Prostate gland (tissue), 2 donors: ENCODE results near the gene FAM161B. TPM values are rescaled to one million over a fixed set of nuclear protein-coding genes. Genes with fewer than 3 reads are reported as not detected.
"Not testable (repeated sequence)": the region's sequence is repeated elsewhere in the genome, so short reads cannot be mapped to it uniquely, and the experiment has no call there.

Experiments
- DNase-seq: peaks from one replicate; pipeline ENCODE4 v3.0.0-alpha.2; 2019; ENCODE audit warnings: low spot score
- H3K27ac ChIP-seq, 2 donors: fragments of 200-600 bp; sonication (generic); 2 replicates each; pipeline ENCODE4 v1.5.1; 2017 to 2019
- H3K27me3 ChIP-seq: fragments of 200-600 bp; sonication (generic); replicated peaks from 2 replicates; pipeline ENCODE4 v1.5.1; 2019; ENCODE audit not compliant: insufficient read depth
- H3K36me3 ChIP-seq, 2 donors: fragments of 200-600 bp; sonication (generic); 1 replicate in 1 of 2; 2 replicates in 1 of 2; pipeline versions ENCODE4 v1.5.1 to v1.8.1; 2017 to 2019
- H3K4me1 ChIP-seq: fragments of 200-600 bp; sonication (generic); replicated peaks from 2 replicates; pipeline ENCODE4 v1.5.1; 2019
- H3K4me3 ChIP-seq, 2 donors: fragments of 200-600 bp; sonication (generic); 2 replicates each; pipeline ENCODE4 v1.5.1; 2017 to 2019
- H3K9me3 ChIP-seq: fragments of 200-600 bp; sonication (generic); 2 replicates; pipeline ENCODE4 v1.5.1; 2017
- POLR2A ChIP-seq: fragments of 450-650 bp; IDR thresholded peaks from one replicate; pipeline ENCODE4 v1.6.1; 2016; ENCODE audit warnings: antibody characterized with exemption, mild to moderate bottlenecking
- POLR2AphosphoS5 ChIP-seq: sonication (generic); formaldehyde crosslinking; IDR thresholded peaks from one replicate; pipeline ENCODE4 v1.6.1; 2017; ENCODE audit warnings: antibody characterized with exemption
- WGBS: methylation state at CpG from one replicate; pipeline ENCODE4 v1.1.5; 2018; 5-methylcytosine and 5-hydroxymethylcytosine counted together
- intact Hi-C: fragments of 100-400 bp; cut with DNase I; formaldehyde crosslinking; loops from one replicate; pipeline ENCODE4 v1.14.2; 2022
- total RNA-seq, 2 donors: library from RNA; depleted of rRNA; stranded (reverse); fragments of >200 nt; gene quantifications; one replicate each; pipeline ENCODE4 v1.1.0, GENCODE V29; 2016
- TF ChIP-seq, protein P1 (sequence below), 4 experiments: fragments of 200-600 bp in 2 of 4; fragments of 450-650 bp in 2 of 4; sonication (generic) in 2 of 4; IDR thresholded peaks; 1 replicate in 3 of 4; 2 replicates in 1 of 4; pipeline ENCODE4 v1.5.1; 2016 to 2019; ENCODE audit warnings: antibody characterized with exemption in 4 of 4, mild to moderate bottlenecking in 2 of 4, moderate library complexity in 2 of 4

FAM161B gene
- total RNA-seq, 2 donors from 2014 or later: 9.3 to 13.8 TPM

DNA sequence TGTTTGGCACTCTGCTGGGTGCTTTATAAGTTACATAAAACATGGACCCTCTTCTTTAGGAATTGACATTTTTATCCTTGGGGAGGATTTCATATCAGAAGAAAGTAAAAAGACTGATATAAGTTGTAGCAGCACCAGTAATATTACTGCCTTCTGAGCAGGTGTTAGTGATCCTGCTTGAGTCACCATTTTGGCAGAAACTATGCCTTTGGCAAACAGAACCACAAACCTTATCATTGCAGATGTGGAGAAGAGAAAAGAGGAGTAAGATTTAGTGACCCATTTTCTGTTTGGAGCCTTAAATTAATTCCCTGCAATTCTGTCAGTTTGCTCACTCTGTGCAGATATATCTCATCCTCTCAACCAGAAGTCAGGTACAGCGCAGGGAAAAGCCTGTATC is 40.2 kb downstream of the FAM161B start:
- TF ChIP-seq, protein P1, sequence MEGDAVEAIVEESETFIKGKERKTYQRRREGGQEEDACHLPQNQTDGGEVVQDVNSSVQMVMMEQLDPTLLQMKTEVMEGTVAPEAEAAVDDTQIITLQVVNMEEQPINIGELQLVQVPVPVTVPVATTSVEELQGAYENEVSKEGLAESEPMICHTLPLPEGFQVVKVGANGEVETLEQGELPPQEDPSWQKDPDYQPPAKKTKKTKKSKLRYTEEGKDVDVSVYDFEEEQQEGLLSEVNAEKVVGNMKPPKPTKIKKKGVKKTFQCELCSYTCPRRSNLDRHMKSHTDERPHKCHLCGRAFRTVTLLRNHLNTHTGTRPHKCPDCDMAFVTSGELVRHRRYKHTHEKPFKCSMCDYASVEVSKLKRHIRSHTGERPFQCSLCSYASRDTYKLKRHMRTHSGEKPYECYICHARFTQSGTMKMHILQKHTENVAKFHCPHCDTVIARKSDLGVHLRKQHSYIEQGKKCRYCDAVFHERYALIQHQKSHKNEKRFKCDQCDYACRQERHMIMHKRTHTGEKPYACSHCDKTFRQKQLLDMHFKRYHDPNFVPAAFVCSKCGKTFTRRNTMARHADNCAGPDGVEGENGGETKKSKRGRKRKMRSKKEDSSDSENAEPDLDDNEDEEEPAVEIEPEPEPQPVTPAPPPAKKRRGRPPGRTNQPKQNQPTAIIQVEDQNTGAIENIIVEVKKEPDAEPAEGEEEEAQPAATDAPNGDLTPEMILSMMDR (IDR thresholded peaks at IDR 0.05): no peak
- TF ChIP-seq POLR2AphosphoS5 (no peak), POLR2A (no peak)
- 91% methylated on average over 1 of the region's 1 CpG for WGBS
- intact Hi-C loops: no loop called here
- no peak overlapping the region for H3K4me3 ChIP-seq
- H3K4me1 ChIP-seq: no peaks in the 10 kb centered on the region
- no peak for DNase-seq
- H3K27ac ChIP-seq: no peak overlapping the region
- H3K27me3 ChIP-seq: no peaks in the 10 kb centered on the region
- H3K36me3 ChIP-seq: peaks cover 0 to 9% of the 10 kb centered on the region in 2 donors
- H3K9me3 ChIP-seq: no peaks in the 10 kb centered on the region

DNA sequence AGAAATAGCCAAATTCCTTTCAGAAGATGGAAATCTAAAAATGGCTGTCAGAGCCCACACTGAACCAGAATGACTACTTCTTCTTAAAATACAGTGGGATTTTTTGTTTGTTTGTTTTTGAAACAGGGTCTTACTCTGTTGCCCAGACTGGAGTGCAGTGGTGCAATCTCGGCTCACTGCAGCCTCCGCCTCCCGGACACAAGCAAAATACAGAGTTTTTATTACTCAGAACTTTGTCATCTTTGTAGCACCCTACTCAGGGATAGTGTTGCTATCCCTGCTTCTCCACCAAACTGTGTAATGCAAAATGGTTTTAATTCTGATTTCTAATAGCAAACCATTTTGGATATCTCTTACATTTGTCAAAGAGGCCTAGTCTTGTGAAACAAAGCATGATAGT is 46.9 kb downstream of the FAM161B start:
- Histone ChIP-seq H3K27ac (no peak overlapping the region), H3K27me3 (no peaks in the 10 kb centered on the region), H3K4me3 (no peak overlapping the region), H3K36me3 (peaks cover 0 to 10% of the 10 kb centered on the region in 2 donors), H3K4me1 (no peaks in the 10 kb centered on the region), H3K9me3 (no peaks in the 10 kb centered on the region)
- no peak for DNase-seq
- intact Hi-C loops: no loop called here
- WGBS: 96% methylated on average over 3 of the region's 3 CpGs
- TF ChIP-seq, protein P1 (IDR thresholded peaks at IDR 0.05): no peak
- TF ChIP-seq POLR2AphosphoS5 (no peak), POLR2A (no peak)

DNA sequence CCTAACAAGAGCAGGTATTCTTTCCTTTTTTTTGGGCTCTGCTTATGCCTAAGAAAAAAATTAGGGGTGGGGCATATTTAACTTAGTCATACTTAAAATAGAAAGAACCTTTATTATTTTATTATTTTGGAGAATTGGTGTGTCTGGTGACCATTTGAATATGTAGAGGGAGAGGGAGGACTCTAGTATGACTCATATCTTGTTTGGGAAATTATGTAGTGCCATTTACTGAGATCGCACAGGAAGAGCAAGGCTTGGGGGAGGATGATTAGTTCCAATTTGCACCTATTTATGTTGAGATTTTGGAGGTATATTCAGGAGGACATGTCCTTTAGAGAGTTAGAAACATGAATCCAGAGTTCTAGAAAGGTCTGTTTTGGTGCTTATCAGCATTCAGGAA is 53.4 kb downstream of the FAM161B start:
- Histone ChIP-seq H3K4me3 (no peak overlapping the region), H3K36me3 (no peaks in the 10 kb centered on the region), H3K27me3 (no peaks in the 10 kb centered on the region), H3K9me3 (no peaks in the 10 kb centered on the region), H3K4me1 (no peaks in the 10 kb centered on the region), H3K27ac (no peak overlapping the region)
- TF ChIP-seq POLR2A (no peak), POLR2AphosphoS5 (no peak)
- TF ChIP-seq, protein P1 (IDR thresholded peaks at IDR 0.05): no peak
- 85% methylated on average over 1 of the region's 1 CpG for WGBS
- intact Hi-C loops: no loop called here
- DNase-seq: no peak

DNA sequence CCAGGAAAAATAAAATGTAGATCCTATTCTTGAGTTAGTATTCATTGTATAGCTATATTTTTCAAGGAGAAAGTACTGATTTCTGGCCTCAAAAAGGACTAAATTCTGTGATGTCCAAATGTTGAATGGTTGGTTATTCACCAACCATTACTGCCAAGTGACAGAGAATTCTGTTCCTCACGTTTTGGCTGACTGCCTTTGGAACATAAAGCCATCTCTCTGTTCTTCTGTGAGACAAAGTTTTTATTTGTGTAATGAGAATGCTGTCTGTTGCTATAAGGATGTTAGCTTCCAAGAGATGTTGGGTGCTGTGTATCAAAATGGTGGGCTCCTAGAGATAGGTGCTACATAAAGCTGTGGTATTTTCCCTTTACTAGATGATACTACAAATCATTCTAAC is 54.0 kb downstream of the FAM161B start:
- no peak for DNase-seq
- Histone ChIP-seq H3K4me1 (no peaks in the 10 kb centered on the region), H3K27ac (no peak overlapping the region), H3K4me3 (no peak overlapping the region), H3K9me3 (no peaks in the 10 kb centered on the region), H3K36me3 (no peaks in the 10 kb centered on the region), H3K27me3 (no peaks in the 10 kb centered on the region)
- WGBS: 34% methylated on average over 1 of the region's 1 CpG
- intact Hi-C loops: no loop called here
- TF ChIP-seq, protein P1 (IDR thresholded peaks at IDR 0.05): no peak
- no peak for TF ChIP-seq POLR2AphosphoS5
- TF ChIP-seq POLR2A: no peak

DNA sequence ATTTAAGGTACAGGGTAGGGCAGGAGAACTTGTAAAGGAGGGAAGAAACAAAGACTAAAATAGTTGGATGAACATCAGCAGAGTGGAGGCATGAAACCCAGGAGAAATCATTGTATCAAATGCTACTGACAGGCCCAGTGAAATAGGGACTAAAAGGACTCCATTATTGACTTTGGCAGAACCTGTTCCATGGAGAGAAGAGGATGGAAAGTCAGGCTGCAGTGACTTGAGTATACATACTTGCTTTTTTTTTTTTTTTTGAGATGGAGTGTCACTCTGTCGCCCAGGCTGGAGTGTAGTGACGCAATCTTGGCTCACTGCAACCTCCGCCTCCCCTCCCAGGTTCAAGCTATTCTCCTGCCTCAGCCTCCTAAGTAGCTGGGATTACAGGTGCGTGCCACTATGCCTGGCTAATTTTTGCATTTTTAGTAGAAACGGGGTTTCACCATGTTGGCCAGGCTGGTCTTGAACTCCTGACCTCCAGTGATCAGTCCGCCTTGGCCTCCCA is 55.7 kb downstream of the FAM161B start:
- H3K27ac ChIP-seq, H3K4me1 ChIP-seq, intact Hi-C loops, H3K4me3 ChIP-seq, H3K36me3 ChIP-seq, H3K9me3 ChIP-seq, H3K27me3 ChIP-seq: not testable (repeated sequence)
- peak; percentile 12 for DNase-seq
- 85% methylated on average over 6 of the region's 6 CpGs for WGBS
- peak; percentile 66 for TF ChIP-seq POLR2AphosphoS5
